ENCODE results near the gene ABCD1. TPM values are rescaled to one million over a fixed set of nuclear protein-coding genes. Genes with fewer than 3 reads are reported as not detected.

ABCD1 gene
- total RNA-seq, 1 donor from 2014 or later: 6.6 TPM

GRCh38 chrX:153784325-153784967, 59.8 kb downstream of the ABCD1 start:
- Mint-ChIP-seq H3K9me3 (no peaks in the 10 kb centered on the region), H3K4me3 (no peak overlapping the region), H3K27me3 (ENCODE audit: low read depth) (no peaks in the 10 kb centered on the region), H3K36me3 (ENCODE audit: low read depth) (peaks cover 2% of the 10 kb centered on the region), H3K27ac (ENCODE audit: unreplicated experiment) (no peak overlapping the region), H3K4me1 (peaks cover 8% of the 10 kb centered on the region)
- no peak for TF ChIP-seq CTCF (conservative IDR thresholded peaks at IDR 0.05)
- DNase-seq (ENCODE audit: low read depth, low spot score): no peak

DNA sequence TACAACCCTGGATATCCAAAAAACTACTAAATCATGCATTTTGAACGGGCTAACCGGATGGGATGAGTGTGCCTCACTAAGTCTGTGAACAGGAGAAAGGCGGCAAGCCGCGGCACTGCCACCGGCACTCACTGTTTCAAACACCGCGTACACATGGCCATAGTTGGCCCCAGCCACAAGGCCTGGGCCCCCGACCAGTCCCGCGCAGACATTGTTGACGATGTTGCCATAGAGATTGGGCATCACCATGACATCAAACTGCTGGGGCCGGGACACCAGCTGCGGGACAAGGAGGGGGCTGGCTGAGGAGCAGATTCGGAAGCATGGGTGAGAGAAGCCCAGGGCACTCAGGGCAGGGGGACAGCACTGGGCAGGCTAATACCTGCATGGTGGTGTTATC, 62.0 kb downstream of the ABCD1 start:
- TF ChIP-seq CTCF (conservative IDR thresholded peaks at IDR 0.05): no peak
- Mint-ChIP-seq H3K27ac (ENCODE audit: unreplicated experiment) (no peak overlapping the region), H3K4me1 (no peaks in the 10 kb centered on the region)

GRCh38 chrX:153789654-153790053, 65.0 kb downstream of the ABCD1 start:
- Mint-ChIP-seq H3K9me3 (no peaks in the 10 kb centered on the region), H3K36me3 (ENCODE audit: low read depth) (peaks cover 4% of the 10 kb centered on the region), H3K27ac (ENCODE audit: unreplicated experiment) (no peak overlapping the region), H3K27me3 (ENCODE audit: low read depth) (no peaks in the 10 kb centered on the region), H3K4me3 (peak overlapping the region; percentile 64), H3K4me1 (peaks cover 9% of the 10 kb centered on the region)
- no peak for DNase-seq (ENCODE audit: low read depth, low spot score)
- no peak for TF ChIP-seq CTCF (conservative IDR thresholded peaks at IDR 0.05)

More for the DNA sequence above, 62.0 kb downstream of the ABCD1 start:
- H3K4me3 Mint-ChIP-seq: no peak overlapping the region
- no peaks in the 10 kb centered on the region for H3K9me3 Mint-ChIP-seq
- DNase-seq (ENCODE audit: low read depth, low spot score): no peak
- no peaks in the 10 kb centered on the region for H3K27me3 Mint-ChIP-seq (ENCODE audit: low read depth)
- H3K36me3 Mint-ChIP-seq (ENCODE audit: low read depth): peaks cover 2% of the 10 kb centered on the region

DNA sequence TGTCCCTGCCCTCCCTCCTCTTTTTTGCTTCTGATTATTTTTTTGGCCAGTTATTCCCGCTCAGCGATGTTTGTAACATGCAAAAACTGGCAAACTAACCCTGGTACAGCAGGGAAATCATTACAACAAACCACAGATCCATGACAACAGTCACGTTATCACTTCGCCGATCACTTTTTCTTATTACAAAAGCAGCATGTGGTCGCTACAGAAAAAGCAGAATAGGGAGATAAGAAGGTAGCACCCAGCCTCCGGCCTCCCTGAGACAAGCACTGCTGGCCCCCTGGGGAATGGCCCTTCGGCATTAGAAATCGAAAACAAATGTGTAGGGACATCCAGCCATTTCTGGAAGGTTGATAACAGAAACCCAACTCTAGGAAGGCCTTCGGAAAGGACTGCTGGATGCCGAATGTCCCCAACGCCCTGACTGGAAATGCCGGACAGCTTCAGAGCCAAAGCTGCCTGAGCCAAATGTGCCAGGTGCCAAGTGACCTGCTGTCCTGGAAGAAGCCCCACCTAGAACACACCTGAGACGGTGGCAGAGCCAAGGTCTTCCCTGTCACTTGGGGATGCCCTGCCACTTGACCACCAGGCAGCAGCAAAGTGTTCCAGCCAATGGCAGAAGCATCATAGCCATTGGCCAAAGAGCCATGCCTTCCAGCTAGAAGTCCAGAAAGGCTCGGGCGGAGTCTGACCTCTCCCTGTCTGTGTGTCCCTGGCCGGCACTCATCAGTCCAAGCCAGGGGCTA, 66.6 kb downstream of the ABCD1 start:
- Mint-ChIP-seq H3K4me1 (peaks cover 14% of the 10 kb centered on the region), H3K4me3 (peak overlapping the region; percentile 38), H3K27ac (ENCODE audit: unreplicated experiment) (no peak overlapping the region), H3K36me3 (ENCODE audit: low read depth) (peaks cover 4% of the 10 kb centered on the region), H3K9me3 (no peaks in the 10 kb centered on the region), H3K27me3 (ENCODE audit: low read depth) (no peaks in the 10 kb centered on the region)
- DNase-seq (ENCODE audit: low read depth, low spot score): no peak
- no peak for TF ChIP-seq CTCF (conservative IDR thresholded peaks at IDR 0.05)

- Mint-ChIP-seq H3K27ac (ENCODE audit: unreplicated experiment) (no peak overlapping the region), H3K27me3 (ENCODE audit: low read depth) (no peaks in the 10 kb centered on the region), H3K4me3 (no peak overlapping the region), H3K9me3 (no peaks in the 10 kb centered on the region), H3K36me3 (ENCODE audit: low read depth) (peaks cover 4% of the 10 kb centered on the region), H3K4me1 (peaks cover 15% of the 10 kb centered on the region)
- no peak for DNase-seq (ENCODE audit: low read depth, low spot score)
- TF ChIP-seq CTCF (conservative IDR thresholded peaks at IDR 0.05): no peak
These were observed 67.7 kb downstream of the ABCD1 start for GRCh38 chrX:153792368-153792767.

Data from neural crest cell (in vitro differentiated cells).